HCT116 (cell line): ENCODE data around the gene SLC27A2. TPM values are rescaled to one million over a fixed set of nuclear protein-coding genes. Genes with fewer than 3 reads are reported as not detected.

ENCODE experiments used
- ATAC-seq: fragments of 200-7000 bp; cut with Tn5 transposase; 2 replicates; pipeline ENCODE4 v1.9.1; 2020; ENCODE audit warnings: mild to moderate bottlenecking, moderate library complexity
- BruUV-seq: library from RNA; stranded (reverse); fragments of 400-500 nt; replicated peaks from 2 replicates; lab custom pipeline; 2021; lab: Mats Ljungman, UMichigan
- CTCF ChIA-PET: fragments of 300-600 bp; sonication (Branson Sonifier 250); formaldehyde crosslinking; loops from one replicate; lab custom pipeline; 2021; ENCODE audit warnings: antibody characterized with exemption; lab: Charles Lee
- POLR2A ChIA-PET: fragments of 300-600, 350-600 bp; sonication (Branson Sonifier 250); formaldehyde crosslinking; loops from one replicate; lab custom pipeline; 2021; ENCODE audit warnings: antibody characterized with exemption; lab: Charles Lee
- RAD21 ChIA-PET, 2 experiments: fragments of 300-600 bp; sonication (Branson Sonifier 250); formaldehyde crosslinking; loops; one replicate each; lab custom pipeline; 2023; ENCODE audit warnings: low total read pairs in 2 of 2; ENCODE audit not compliant: uncharacterized antibody in 2 of 2, unreplicated experiment in 2 of 2, low non-redundant PET in 1 of 2; lab: Charles Lee
- DNase-seq: peaks from one replicate; pipeline ENCODE4 v3.0.0-alpha.2; 2010; ENCODE audit warnings: low read depth, low spot score
- H2AFZ ChIP-seq: fragments of 200-600 bp; shearing (Covaris generic), sonication (generic); 2 replicates; pipeline ENCODE4 v1.6.1; 2017; ENCODE audit warnings: low read depth, mixed run types, mixed read lengths, antibody characterized with exemption, low read length; ENCODE audit not compliant: poor library complexity, severe bottlenecking
- H3K27ac ChIP-seq: 2 replicates; pipeline ENCODE4 v1.5.1; 2012; ENCODE audit warnings: low read depth, low read length
- H3K27me3 ChIP-seq: fragments of 200-600 bp; sonication (generic); 2 replicates; pipeline ENCODE4 v1.6.1; 2016; ENCODE audit warnings: mixed run types, low read length, mixed read lengths; ENCODE audit not compliant: insufficient read depth
- H3K36me3 ChIP-seq, 2 experiments: fragments of 200-500 bp in 1 of 2; fragments of 200-600 bp in 1 of 2; sonication (Bioruptor generic) in 1 of 2; sonication (generic) in 1 of 2; 2 replicates each; pipeline versions ENCODE4 v1.5.1 to v1.6.1; 2014 to 2016; ENCODE audit warnings: low read length in 2 of 2, inconsistent platforms in 1 of 2, mixed read lengths in 1 of 2, mixed run types in 1 of 2; ENCODE audit not compliant: insufficient read depth in 2 of 2, control insufficient read depth in 1 of 2
- H3K4me1 ChIP-seq, 2 experiments: fragments of 200-600 bp in 1 of 2; sonication (generic) in 1 of 2; 2 replicates each; pipeline versions ENCODE4 v1.5.1 to v1.6.1; 2012 to 2017; ENCODE audit warnings: low read length in 2 of 2, inconsistent platforms in 1 of 2, mild to moderate bottlenecking in 1 of 2, mixed read lengths in 1 of 2, mixed run types in 1 of 2, moderate library complexity in 1 of 2; ENCODE audit not compliant: insufficient read depth in 2 of 2, control insufficient read depth in 1 of 2
- H3K4me2 ChIP-seq: fragments of 200-600 bp; sonication (generic); 2 replicates; pipeline ENCODE4 v1.6.1; 2017; ENCODE audit warnings: mixed run types, low read length, mixed read lengths
- H3K4me3 ChIP-seq, 2 experiments: fragments of 200-600 bp in 1 of 2; sonication (generic) in 1 of 2; replicated peaks in 1 of 2; 2 replicates each; pipeline ENCODE4 v1.5.1; 2011 to 2016; ENCODE audit warnings: low read length in 2 of 2, control low read depth in 1 of 2, low read depth in 1 of 2, mild to moderate bottlenecking in 1 of 2, mixed read lengths in 1 of 2, mixed run types in 1 of 2
- H3K79me2 ChIP-seq: fragments of 200-600 bp; sonication (generic); 2 replicates; pipeline ENCODE4 v1.6.1; 2017; ENCODE audit warnings: mild to moderate bottlenecking, mixed run types, low read length, moderate library complexity, mixed read lengths; ENCODE audit not compliant: insufficient read depth
- H3K9ac ChIP-seq: fragments of 200-600 bp; sonication (generic); 2 replicates; pipeline ENCODE4 v1.6.1; 2016; ENCODE audit warnings: low read length, mixed read lengths
- H3K9me2 ChIP-seq: fragments of 200-600 bp; sonication (generic), shearing (Covaris generic); 2 replicates; pipeline ENCODE4 v1.6.1; 2017; ENCODE audit warnings: mixed run types, mild to moderate bottlenecking, moderate library complexity; ENCODE audit not compliant: insufficient read depth
- H3K9me3 ChIP-seq, 2 experiments: fragments of 200-500 bp in 1 of 2; fragments of 200-600 bp in 1 of 2; sonication (Bioruptor generic) in 1 of 2; sonication (generic) in 1 of 2; 2 replicates each; pipeline ENCODE4 v1.6.1; 2014 to 2017; ENCODE audit warnings: low read length in 2 of 2, mixed read lengths in 2 of 2, inconsistent platforms in 1 of 2, low read depth in 1 of 2, mild to moderate bottlenecking in 1 of 2, mixed run types in 1 of 2, moderate library complexity in 1 of 2; ENCODE audit not compliant: control insufficient read depth in 1 of 2, insufficient read depth in 1 of 2
- H4K20me1 ChIP-seq: fragments of 200-600 bp; sonication (generic), shearing (Covaris generic); 2 replicates; pipeline ENCODE4 v1.6.1; 2017; ENCODE audit warnings: mixed run types, mild to moderate bottlenecking, moderate library complexity; ENCODE audit not compliant: insufficient read depth
- CEBPB ChIP-seq: IDR thresholded peaks from 2 replicates; pipeline ENCODE4 v1.6.1; 2012; ENCODE audit warnings: low read depth
- EGR1 ChIP-seq: IDR thresholded peaks from 2 replicates; pipeline ENCODE4 v1.6.1; 2012; ENCODE audit warnings: low read depth
- ELF1 ChIP-seq: IDR thresholded peaks from 2 replicates; pipeline ENCODE4 v1.6.1; 2012; ENCODE audit warnings: low read depth, borderline replicate concordance
- JUND ChIP-seq: IDR thresholded peaks from 2 replicates; pipeline ENCODE4 v1.6.1; 2012
- POLR2A ChIP-seq: IDR thresholded peaks from 2 replicates; pipeline ENCODE4 v1.7.0; 2011; ENCODE audit warnings: borderline replicate concordance; ENCODE audit not compliant: insufficient read depth, insufficient read length; ENCODE audit errors: extremely low read depth
- POLR2AphosphoS5 ChIP-seq: IDR thresholded peaks from 2 replicates; pipeline ENCODE4 v1.6.1; 2011; ENCODE audit warnings: mild to moderate bottlenecking, low read depth, low read length, moderate library complexity
- RAD21 ChIP-seq: IDR thresholded peaks from 2 replicates; pipeline ENCODE4 v1.6.1; 2012; ENCODE audit warnings: low read depth, mild to moderate bottlenecking
- SIN3A ChIP-seq: IDR thresholded peaks from 2 replicates; pipeline ENCODE4 v1.6.1; 2012; ENCODE audit warnings: low read depth
- SRF ChIP-seq: IDR thresholded peaks from 2 replicates; pipeline ENCODE4 v1.6.1; 2012; ENCODE audit warnings: low read depth
- TCF7L2 ChIP-seq: IDR thresholded peaks from 2 replicates; pipeline ENCODE4 v1.7.0; 2011; ENCODE audit warnings: borderline replicate concordance, inconsistent platforms; ENCODE audit not compliant: insufficient read depth, insufficient read length; ENCODE audit errors: extremely low read depth
- YY1 ChIP-seq: IDR thresholded peaks from 2 replicates; pipeline ENCODE4 v1.6.1; 2011; ENCODE audit warnings: low read length, low read depth, moderate library complexity, mild to moderate bottlenecking; ENCODE audit not compliant: insufficient replicate concordance; ENCODE audit errors: extremely low read depth
- ZNF274 ChIP-seq: fragments of 200-500 bp; sonication (Bioruptor generic); IDR thresholded peaks from 2 replicates; pipeline ENCODE4 v1.6.1; 2014; ENCODE audit warnings: mild to moderate bottlenecking, low read depth, low read length, inconsistent platforms
- intact Hi-C: fragments of 100-400 bp; cut with micrococcal nuclease; formaldehyde crosslinking; loops from 2 replicates; pipeline ENCODE4 v1.10.0; 2022
- total RNA-seq: library from RNA; stranded (reverse); gene quantifications from one replicate; pipeline ENCODE4 v1.2.1, GENCODE V29; 2021; ENCODE audit not compliant: unreplicated experiment
- TF ChIP-seq, protein P1 (sequence below), 3 experiments: fragments of 200-600 bp in 1 of 3; sonication (generic) in 1 of 3; IDR thresholded peaks in 2 of 3; conservative IDR thresholded peaks in 1 of 3; 2 replicates each; pipeline ENCODE4 v1.5.1; 2012 to 2017; ENCODE audit warnings: low read depth in 2 of 3, low read length in 2 of 3, antibody characterized with exemption in 1 of 3, borderline replicate concordance in 1 of 3, control low read depth in 1 of 3, mild to moderate bottlenecking in 1 of 3, mixed read lengths in 1 of 3, mixed run types in 1 of 3, moderate library complexity in 1 of 3; ENCODE audit not compliant: insufficient read depth in 1 of 3
- TF ChIP-seq, protein P2 (sequence below): IDR thresholded peaks from 2 replicates; pipeline ENCODE4 v1.6.1; 2012; ENCODE audit warnings: low read depth
- TF ChIP-seq, protein P3 (sequence below): IDR thresholded peaks from 2 replicates; pipeline ENCODE4 v1.6.1; 2012

Gene SLC27A2
- total RNA-seq, 1 experiment from 2014 or later: 14.0 TPM

DNA sequence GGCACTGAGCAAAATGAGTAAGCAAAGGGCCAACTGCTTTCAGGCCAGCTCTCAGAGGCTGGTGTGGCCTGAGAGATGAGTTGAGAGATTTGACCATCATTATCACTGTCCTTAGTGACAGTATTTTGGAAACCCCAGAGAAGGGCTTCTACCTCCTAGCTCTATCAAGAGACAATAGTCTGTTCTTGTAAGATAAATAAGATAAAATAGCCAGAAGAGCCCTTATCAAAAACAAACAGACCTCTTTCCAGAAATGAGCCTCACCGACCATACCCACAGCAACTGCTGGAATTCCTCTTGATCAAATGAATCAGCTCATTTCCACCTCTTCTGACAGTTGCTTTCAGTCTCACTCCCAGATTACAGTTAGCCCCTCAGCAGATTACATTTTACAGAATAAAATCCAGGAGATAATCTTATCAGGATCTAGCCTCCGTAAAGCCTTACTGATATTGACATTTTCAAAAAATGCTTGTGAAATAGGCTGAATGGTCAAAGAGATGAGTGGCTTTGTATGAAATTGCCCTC, 79.0 kb downstream of the SLC27A2 start:
- Histone ChIP-seq H3K27ac (no peak overlapping the region), H3K36me3 (no peaks in the 10 kb centered on the region), H3K79me2 (no peaks in the 10 kb centered on the region), H3K9me3 (no peaks in the 10 kb centered on the region), H4K20me1 (no peaks in the 10 kb centered on the region), H3K4me2 (no peak overlapping the region), H3K27me3 (peaks cover 6% of the 10 kb centered on the region; the same call in 1 of the 2 replicates), H3K4me1 (peaks cover 8 to 22% of the 10 kb centered on the region in 2 experiments), H3K9me2 (no peaks in the 10 kb centered on the region), H2AFZ (no peak overlapping the region), H3K9ac (no peak overlapping the region), H3K4me3 (no peak overlapping the region)
- ATAC-seq (no peak), DNase-seq (no peak)
- no TSS peak for BruUV-seq
- TF ChIP-seq EGR1 (no peak), JUND (no peak), SRF (no peak), YY1 (no peak), POLR2AphosphoS5 (no peak), RAD21 (no peak), ELF1 (no peak), POLR2A (no peak), ZNF274 (no peak), CEBPB (no peak), TCF7L2 (no peak), SIN3A (no peak)
- TF ChIP-seq, protein P1, sequence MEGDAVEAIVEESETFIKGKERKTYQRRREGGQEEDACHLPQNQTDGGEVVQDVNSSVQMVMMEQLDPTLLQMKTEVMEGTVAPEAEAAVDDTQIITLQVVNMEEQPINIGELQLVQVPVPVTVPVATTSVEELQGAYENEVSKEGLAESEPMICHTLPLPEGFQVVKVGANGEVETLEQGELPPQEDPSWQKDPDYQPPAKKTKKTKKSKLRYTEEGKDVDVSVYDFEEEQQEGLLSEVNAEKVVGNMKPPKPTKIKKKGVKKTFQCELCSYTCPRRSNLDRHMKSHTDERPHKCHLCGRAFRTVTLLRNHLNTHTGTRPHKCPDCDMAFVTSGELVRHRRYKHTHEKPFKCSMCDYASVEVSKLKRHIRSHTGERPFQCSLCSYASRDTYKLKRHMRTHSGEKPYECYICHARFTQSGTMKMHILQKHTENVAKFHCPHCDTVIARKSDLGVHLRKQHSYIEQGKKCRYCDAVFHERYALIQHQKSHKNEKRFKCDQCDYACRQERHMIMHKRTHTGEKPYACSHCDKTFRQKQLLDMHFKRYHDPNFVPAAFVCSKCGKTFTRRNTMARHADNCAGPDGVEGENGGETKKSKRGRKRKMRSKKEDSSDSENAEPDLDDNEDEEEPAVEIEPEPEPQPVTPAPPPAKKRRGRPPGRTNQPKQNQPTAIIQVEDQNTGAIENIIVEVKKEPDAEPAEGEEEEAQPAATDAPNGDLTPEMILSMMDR (IDR thresholded peaks at IDR 0.05 in 2 of 3, conservative IDR thresholded peaks at IDR 0.05 in 1 of 3; ENCODE audit: borderline replicate concordance in 1 of 3, insufficient read depth in 1 of 3, low read depth in 2 of 3, low read length in 2 of 3): no peak
- TF ChIP-seq, protein P2, sequence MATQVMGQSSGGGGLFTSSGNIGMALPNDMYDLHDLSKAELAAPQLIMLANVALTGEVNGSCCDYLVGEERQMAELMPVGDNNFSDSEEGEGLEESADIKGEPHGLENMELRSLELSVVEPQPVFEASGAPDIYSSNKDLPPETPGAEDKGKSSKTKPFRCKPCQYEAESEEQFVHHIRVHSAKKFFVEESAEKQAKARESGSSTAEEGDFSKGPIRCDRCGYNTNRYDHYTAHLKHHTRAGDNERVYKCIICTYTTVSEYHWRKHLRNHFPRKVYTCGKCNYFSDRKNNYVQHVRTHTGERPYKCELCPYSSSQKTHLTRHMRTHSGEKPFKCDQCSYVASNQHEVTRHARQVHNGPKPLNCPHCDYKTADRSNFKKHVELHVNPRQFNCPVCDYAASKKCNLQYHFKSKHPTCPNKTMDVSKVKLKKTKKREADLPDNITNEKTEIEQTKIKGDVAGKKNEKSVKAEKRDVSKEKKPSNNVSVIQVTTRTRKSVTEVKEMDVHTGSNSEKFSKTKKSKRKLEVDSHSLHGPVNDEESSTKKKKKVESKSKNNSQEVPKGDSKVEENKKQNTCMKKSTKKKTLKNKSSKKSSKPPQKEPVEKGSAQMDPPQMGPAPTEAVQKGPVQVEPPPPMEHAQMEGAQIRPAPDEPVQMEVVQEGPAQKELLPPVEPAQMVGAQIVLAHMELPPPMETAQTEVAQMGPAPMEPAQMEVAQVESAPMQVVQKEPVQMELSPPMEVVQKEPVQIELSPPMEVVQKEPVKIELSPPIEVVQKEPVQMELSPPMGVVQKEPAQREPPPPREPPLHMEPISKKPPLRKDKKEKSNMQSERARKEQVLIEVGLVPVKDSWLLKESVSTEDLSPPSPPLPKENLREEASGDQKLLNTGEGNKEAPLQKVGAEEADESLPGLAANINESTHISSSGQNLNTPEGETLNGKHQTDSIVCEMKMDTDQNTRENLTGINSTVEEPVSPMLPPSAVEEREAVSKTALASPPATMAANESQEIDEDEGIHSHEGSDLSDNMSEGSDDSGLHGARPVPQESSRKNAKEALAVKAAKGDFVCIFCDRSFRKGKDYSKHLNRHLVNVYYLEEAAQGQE: no peak
- TF ChIP-seq, protein P3, sequence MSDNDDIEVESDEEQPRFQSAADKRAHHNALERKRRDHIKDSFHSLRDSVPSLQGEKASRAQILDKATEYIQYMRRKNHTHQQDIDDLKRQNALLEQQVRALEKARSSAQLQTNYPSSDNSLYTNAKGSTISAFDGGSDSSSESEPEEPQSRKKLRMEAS: no peak
- ChIA-PET CTCF (no interaction called here), POLR2A (no interaction called here), RAD21 (no interaction called here)
- intact Hi-C loops: no loop called here
